ENCODE measurements around the gene RAB11FIP5. TPM values are rescaled to one million over a fixed set of nuclear protein-coding genes. Genes with fewer than 3 reads are reported as not detected.
"Not testable (repeated sequence)": the region's sequence is repeated elsewhere in the genome, so short reads cannot be mapped to it uniquely, and the experiment has no call there.

The RAB11FIP5 gene
- total RNA-seq, 1 donor from 2014 or later = 12.0 TPM

DNA sequence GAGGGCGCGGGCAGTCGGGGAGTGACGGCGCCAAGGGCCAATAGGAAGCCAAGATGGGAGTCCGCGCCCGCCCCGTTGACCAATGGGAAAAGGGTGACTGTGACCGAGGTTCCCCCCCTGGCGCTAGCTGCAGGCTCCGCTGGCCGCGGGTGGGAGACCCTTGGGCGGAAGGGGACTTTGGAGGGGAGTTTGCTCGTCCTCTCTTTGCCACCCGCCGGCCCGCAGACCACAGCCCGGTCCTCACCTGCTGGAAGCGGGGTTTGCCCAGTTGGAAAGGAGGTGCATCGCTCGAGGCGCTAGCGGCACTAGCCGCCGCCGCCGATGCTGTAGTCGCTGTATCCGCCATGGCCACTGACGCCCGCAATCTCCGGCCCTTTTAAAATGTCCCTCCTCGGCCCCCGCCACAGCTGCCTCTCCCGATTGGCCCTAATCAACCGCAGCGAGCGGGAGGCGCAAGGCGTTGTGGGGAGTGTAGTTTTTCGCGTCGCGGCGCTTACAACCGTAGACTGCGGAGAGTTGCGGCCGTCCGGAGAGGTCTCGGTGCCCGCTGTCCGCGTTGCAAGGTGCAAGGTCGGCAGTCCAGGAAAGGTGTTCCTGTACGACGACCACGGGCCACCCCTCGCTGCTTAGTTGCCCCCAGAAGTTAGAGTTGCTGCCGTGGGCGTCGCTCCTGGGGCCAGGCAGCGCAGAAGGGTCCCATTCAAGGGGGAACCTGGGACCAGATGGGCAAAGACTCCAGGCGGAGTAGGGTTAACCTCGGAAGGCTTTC is 41.2 kb downstream of the RAB11FIP5 start, which contains the start of gene SFXN5:
Gene SFXN5 (minus strand): TSS at position 353 of the 769 bp plus-strand sequence. CDS start 7 bp downstream, at position 346.
- H3K36me3 ChIP-seq (ENCODE audit: control insufficient read depth in 3 of 3, insufficient read depth in 3 of 3, low read length in 3 of 3) = peaks cover 0 to 2% (median 0%) of the 10 kb centered on the region in 3 donors
- H3K4me3 ChIP-seq (ENCODE audit: low read length in 3 of 3) = peak within 1 kb of the TSS; percentile 88 to 97 (median 94)
- H3K4me1 ChIP-seq (ENCODE audit: control insufficient read depth in 3 of 3, insufficient read depth in 3 of 3, low read length in 3 of 3) = peaks cover 35 to 50% (median 47%) of the 10 kb centered on the region in 3 donors
- peak within 1 kb of the TSS; percentile 96 for H3K27ac ChIP-seq (ENCODE audit: low read depth, low read length)
- no peaks in the 10 kb centered on the region for H3K9me3 ChIP-seq (ENCODE audit: control insufficient read depth in 3 of 3, low read length in 3 of 3)
- no peaks in the 10 kb centered on the region for H3K27me3 ChIP-seq (ENCODE audit: control insufficient read depth in 3 of 3, insufficient read depth in 3 of 3, low read length in 3 of 3)
- peak within 1 kb of the TSS; percentile 91 to 98 (median 94) for H3K9ac ChIP-seq (ENCODE audit: low read depth in 1 of 3, low read length in 3 of 3)

DNA sequence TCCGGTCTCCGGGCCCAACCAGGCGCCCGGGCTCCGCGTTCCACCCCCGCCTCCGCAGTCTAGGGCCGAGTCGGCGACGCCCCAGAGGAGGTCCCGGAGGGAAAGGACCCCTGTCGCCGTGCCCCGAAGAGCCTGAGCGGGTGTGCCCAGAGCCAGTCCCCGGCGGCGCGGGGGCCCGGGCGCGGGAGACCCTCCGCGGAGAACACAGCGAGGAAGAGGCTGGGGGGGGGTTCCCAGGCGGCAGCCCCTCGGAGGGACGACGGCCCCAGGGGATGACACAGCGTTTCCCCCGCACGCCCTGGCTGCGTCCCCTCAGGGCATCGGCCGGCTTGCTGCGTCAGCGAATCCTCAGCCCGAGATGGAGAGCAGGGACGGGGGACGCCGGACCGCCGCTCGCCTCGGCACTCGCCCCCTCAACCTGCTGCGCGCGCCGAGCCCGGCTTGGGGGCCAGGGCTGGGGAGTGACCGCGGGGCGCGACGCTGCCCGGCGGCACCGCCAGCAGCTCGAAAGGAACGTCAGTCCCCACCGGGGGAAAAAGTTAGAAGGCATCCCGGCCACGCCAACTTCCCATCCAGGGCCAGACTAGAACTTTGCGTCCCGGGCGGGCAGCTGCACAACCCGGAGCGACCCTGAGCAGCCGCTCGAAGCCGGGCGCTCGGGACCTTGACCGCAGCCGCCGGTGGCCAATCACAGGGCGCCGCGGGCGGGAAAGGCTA is 41.9 kb downstream of the RAB11FIP5 start:
- Histone ChIP-seq H3K27me3 (ENCODE audit: control insufficient read depth in 3 of 3, insufficient read depth in 3 of 3, low read length in 3 of 3) (no peaks in the 10 kb centered on the region), H3K4me3 (ENCODE audit: low read length in 3 of 3) (peak overlapping the region; percentile 88 to 97 (median 94)), H3K36me3 (ENCODE audit: control insufficient read depth in 3 of 3, insufficient read depth in 3 of 3, low read length in 3 of 3) (peaks cover 0 to 2% (median 0%) of the 10 kb centered on the region in 3 donors), H3K9me3 (ENCODE audit: control insufficient read depth in 3 of 3, low read length in 3 of 3) (no peaks in the 10 kb centered on the region), H3K4me1 (ENCODE audit: control insufficient read depth in 3 of 3, insufficient read depth in 3 of 3, low read length in 3 of 3) (peaks cover 32 to 47% (median 43%) of the 10 kb centered on the region in 3 donors), H3K9ac (ENCODE audit: low read depth in 1 of 3, low read length in 3 of 3) (peak overlapping the region; percentile 88 to 98 (median 91)), H3K27ac (ENCODE audit: low read depth, low read length) (peak overlapping the region; percentile 96)

DNA sequence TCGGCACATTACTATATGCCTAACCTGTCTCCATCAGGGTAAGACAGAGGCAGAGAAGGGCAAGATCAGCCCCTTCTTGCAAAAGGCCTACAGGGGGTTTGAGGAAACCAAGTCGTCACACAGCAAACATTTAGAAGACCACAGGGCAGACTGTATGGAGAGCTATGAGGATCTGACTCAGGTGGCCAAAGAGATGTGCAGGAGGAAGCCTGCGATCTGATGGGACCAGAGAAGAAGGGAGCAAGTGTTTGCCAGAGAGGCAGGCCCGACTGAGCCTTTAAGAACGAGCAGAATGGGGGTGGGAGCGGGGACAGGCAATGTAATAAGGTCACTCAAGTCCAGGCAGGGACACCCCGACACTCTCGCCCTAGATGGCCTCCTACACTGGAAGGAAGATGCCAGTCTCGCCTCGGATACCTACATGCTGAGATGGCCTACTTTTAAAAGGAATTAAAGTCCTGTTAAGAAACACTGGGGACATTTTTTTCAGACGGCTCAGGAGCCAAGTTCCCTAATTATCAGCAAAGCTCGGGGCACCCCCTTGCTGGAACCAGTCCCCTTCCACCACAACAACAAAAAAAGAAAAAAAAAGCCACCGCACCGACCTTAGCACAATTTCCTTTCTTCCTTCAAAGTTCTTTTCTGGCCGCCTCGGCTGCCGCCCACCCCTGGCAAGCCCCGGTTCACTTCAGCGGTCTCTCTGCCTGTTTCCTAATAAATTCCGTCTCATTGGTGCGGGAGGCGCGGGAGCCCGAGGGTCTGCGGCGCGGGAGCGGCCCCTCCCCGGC is 42.7 kb downstream of the RAB11FIP5 start:
- Histone ChIP-seq H3K36me3 (ENCODE audit: control insufficient read depth in 3 of 3, insufficient read depth in 3 of 3, low read length in 3 of 3) (peaks cover 0 to 2% (median 0%) of the 10 kb centered on the region in 3 donors), H3K4me1 (ENCODE audit: control insufficient read depth in 3 of 3, insufficient read depth in 3 of 3, low read length in 3 of 3) (peaks cover 24 to 39% (median 37%) of the 10 kb centered on the region in 3 donors), H3K9ac (ENCODE audit: low read depth in 1 of 3, low read length in 3 of 3) (peak overlapping the region; percentile 88 to 98 (median 91)), H3K4me3 (ENCODE audit: low read length in 3 of 3) (peak overlapping the region; percentile 88 to 97 (median 94)), H3K9me3 (ENCODE audit: control insufficient read depth in 3 of 3, low read length in 3 of 3) (no peaks in the 10 kb centered on the region), H3K27me3 (ENCODE audit: control insufficient read depth in 3 of 3, insufficient read depth in 3 of 3, low read length in 3 of 3) (no peaks in the 10 kb centered on the region), H3K27ac (ENCODE audit: low read depth, low read length) (peak overlapping the region; percentile 96)

DNA sequence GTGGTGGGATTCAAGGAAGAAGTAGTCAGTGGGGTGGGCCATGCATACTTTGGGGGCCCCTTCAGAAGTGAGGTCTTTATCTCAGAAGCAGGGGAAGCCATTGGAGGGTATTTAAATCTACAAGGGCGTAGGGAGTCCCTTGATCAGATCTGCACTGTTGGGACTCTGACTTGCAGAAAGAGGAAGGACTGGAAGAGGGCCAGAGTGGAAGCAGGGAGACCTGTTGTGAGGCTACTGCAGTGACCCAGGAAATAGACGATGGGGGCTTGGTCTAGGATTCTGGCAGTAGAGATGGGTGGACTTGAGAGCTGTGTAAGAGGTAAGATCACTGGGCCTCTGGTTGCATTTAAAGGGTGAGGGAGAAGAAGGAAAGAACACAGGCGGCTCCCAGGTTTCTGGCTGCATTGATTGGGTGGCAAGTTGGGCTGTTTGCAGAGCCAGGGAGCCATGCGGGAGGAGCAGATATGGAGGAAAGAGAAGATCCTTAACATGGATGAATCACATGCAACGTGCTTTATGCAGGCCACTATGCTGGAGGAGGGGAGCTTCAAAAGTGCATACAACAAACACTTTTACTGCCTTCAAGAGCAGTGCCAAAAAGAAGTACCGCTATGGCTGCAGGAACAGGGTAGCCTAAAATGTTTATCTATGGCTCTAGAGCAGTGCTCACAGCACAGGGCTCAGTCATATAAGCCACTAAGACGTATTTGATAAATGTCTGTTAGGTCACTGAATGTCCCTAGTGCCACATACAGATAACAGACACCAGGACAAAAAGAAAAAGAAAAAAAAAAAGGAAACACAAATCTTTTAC is 43.5 kb downstream of the RAB11FIP5 start:
- H3K27me3 ChIP-seq (ENCODE audit: control insufficient read depth in 3 of 3, insufficient read depth in 3 of 3, low read length in 3 of 3) = no peaks in the 10 kb centered on the region
- no peaks in the 10 kb centered on the region for H3K9me3 ChIP-seq (ENCODE audit: control insufficient read depth in 3 of 3, low read length in 3 of 3)
- H3K4me3 ChIP-seq (ENCODE audit: low read length in 3 of 3) = peak overlapping the region; percentile 88 to 97 (median 94)
- peaks cover 29 to 42% (median 41%) of the 10 kb centered on the region in 3 donors for H3K4me1 ChIP-seq (ENCODE audit: control insufficient read depth in 3 of 3, insufficient read depth in 3 of 3, low read length in 3 of 3)
- no peaks in the 10 kb centered on the region for H3K36me3 ChIP-seq (ENCODE audit: control insufficient read depth in 3 of 3, insufficient read depth in 3 of 3, low read length in 3 of 3)
- no peak overlapping the region for H3K27ac ChIP-seq (ENCODE audit: low read depth, low read length)
- peak overlapping the region; percentile 88 to 98 (median 91) for H3K9ac ChIP-seq (ENCODE audit: low read depth in 1 of 3, low read length in 3 of 3)

DNA sequence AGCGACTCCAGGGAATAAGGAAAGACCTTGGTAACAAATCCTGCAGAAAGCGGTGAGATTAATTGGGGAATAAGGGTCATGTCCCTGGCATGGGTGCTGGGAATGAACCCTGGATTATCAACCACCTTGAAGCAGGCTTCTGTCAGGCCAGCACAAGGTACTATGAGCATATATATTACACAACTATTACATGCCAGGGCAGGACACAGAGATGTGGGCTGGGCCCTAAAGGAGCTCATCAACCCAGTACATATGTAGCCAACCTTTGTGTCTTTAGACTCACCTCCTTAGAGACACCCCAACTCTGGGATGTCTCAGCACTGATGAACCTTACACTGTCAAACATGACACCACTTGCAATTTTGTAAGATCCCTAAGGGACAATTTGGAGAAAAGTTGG is 44.6 kb downstream of the RAB11FIP5 start:
- Histone ChIP-seq H3K4me3 (ENCODE audit: low read length in 3 of 3) (peak overlapping the region in 1 of 3 donors; percentile 33), H3K36me3 (ENCODE audit: control insufficient read depth in 3 of 3, insufficient read depth in 3 of 3, low read length in 3 of 3) (no peaks in the 10 kb centered on the region), H3K9me3 (ENCODE audit: control insufficient read depth in 3 of 3, low read length in 3 of 3) (no peaks in the 10 kb centered on the region), H3K27ac (ENCODE audit: low read depth, low read length) (no peak overlapping the region), H3K27me3 (ENCODE audit: control insufficient read depth in 3 of 3, insufficient read depth in 3 of 3, low read length in 3 of 3) (no peaks in the 10 kb centered on the region), H3K4me1 (ENCODE audit: control insufficient read depth in 3 of 3, insufficient read depth in 3 of 3, low read length in 3 of 3) (peaks cover 35 to 53% (median 47%) of the 10 kb centered on the region in 3 donors), H3K9ac (ENCODE audit: low read depth in 1 of 3, low read length in 3 of 3) (no peak overlapping the region)

DNA sequence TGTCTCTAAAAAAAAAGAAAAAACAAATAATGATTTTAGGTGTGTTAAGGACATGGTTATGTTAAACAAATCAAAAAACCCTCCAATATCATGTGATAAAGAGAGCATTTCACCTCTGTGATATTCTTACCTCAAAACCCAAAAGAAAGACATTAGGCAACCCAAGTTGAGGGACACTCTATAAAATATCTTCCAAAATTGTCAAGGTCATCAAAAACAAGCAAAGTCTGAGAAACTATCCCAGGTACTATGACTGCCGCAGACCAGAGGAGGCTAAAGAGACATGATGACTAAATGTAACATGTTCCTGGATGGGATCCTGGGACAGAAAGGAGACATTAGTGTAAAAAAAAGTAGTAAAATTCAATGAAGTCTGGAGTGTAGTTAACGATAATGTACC is 45.7 kb downstream of the RAB11FIP5 start:
- Histone ChIP-seq H3K36me3 (ENCODE audit: control insufficient read depth in 3 of 3, insufficient read depth in 3 of 3, low read length in 3 of 3) (no peaks in the 10 kb centered on the region), H3K9me3 (ENCODE audit: control insufficient read depth in 3 of 3, low read length in 3 of 3) (no peaks in the 10 kb centered on the region), H3K27ac (ENCODE audit: low read depth, low read length) (no peak overlapping the region), H3K4me1 (ENCODE audit: control insufficient read depth in 3 of 3, insufficient read depth in 3 of 3, low read length in 3 of 3) (peaks cover 33 to 50% (median 41%) of the 10 kb centered on the region in 3 donors), H3K9ac (ENCODE audit: low read depth in 1 of 3, low read length in 3 of 3) (no peak overlapping the region), H3K4me3 (ENCODE audit: low read length in 3 of 3) (no peak overlapping the region), H3K27me3 (ENCODE audit: control insufficient read depth in 3 of 3, insufficient read depth in 3 of 3, low read length in 3 of 3) (no peaks in the 10 kb centered on the region)

DNA sequence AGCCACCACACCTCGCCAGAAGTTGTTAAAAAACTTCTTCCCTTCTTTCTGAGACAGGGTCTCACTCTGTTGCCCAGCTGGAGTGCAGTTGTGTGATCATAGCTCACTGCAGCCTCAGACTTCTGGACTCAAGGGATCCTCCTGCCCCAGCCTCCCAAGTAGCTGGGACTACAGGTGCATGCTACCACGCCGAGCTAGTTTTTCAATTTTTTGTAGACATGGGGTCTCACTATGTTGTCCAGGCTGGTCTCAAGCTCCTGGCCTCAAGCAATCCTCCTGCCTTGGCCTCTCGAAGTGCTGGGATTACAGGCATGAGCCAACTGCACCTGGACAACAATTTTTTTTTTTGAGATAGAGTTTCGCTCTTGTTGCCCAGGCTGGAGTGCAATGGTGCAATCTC is 47.7 kb downstream of the RAB11FIP5 start:
- not testable (repeated sequence) for H3K36me3 ChIP-seq (ENCODE audit: control insufficient read depth in 3 of 3, insufficient read depth in 3 of 3, low read length in 3 of 3); H3K27me3 ChIP-seq (ENCODE audit: control insufficient read depth in 3 of 3, insufficient read depth in 3 of 3, low read length in 3 of 3); H3K9me3 ChIP-seq (ENCODE audit: control insufficient read depth in 3 of 3, low read length in 3 of 3); H3K9ac ChIP-seq (ENCODE audit: low read depth in 1 of 3, low read length in 3 of 3); H3K4me3 ChIP-seq (ENCODE audit: low read length in 3 of 3)
- peak overlapping the region; percentile 83 for H3K27ac ChIP-seq (ENCODE audit: low read depth, low read length)
- peaks cover 31 to 46% (median 37%) of the 10 kb centered on the region in 3 donors for H3K4me1 ChIP-seq (ENCODE audit: control insufficient read depth in 3 of 3, insufficient read depth in 3 of 3, low read length in 3 of 3)

DNA sequence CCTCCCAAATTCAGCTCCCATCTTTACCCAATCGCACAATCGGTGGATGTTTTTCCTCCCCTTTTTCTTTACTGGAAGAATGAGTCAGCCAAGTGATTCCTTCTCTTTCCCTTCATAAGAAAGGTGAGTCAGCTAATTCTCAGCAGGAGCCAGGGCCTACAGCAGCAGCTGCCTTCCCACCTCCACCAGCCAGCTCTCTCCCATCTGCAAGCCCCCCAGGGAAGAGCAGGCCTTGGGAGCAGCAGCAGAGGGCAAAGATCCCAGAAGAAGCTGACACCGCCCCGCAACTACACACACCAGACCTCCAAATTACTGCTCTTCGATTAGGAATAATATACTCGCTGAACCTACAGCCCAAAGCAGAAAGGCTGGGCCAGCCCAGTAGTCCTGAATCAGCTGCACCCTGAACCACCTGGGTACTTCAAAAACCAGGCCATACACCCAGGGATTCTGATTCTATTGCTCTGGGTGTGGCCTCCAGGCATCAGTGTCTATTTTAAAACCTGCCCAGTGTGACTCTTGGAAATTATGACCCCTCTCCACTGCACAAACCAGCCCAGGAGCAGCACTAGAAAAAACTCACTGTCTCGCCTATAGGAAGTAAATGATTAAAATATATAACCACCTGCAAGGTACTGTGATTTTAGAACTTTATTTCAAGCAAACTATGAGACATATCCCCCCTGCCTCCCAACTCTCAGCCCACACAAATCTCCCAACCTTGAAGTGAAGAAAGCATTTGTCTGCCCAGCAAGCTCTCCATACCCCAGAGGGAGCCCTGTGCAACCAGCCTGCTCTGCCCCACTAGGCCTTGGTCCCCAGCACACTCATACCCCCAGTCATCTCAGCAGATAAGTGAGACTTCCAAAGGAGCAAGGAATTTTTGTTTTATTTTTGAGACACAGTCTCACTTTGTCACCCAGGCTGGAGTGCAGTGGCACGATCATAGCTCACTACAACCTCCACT is 48.6 kb downstream of the RAB11FIP5 start:
- Histone ChIP-seq H3K27ac (ENCODE audit: low read depth, low read length) (peak overlapping the region; percentile 83), H3K27me3 (ENCODE audit: control insufficient read depth in 3 of 3, insufficient read depth in 3 of 3, low read length in 3 of 3) (no peaks in the 10 kb centered on the region), H3K36me3 (ENCODE audit: control insufficient read depth in 3 of 3, insufficient read depth in 3 of 3, low read length in 3 of 3) (no peaks in the 10 kb centered on the region), H3K4me1 (ENCODE audit: control insufficient read depth in 3 of 3, insufficient read depth in 3 of 3, low read length in 3 of 3) (peaks cover 28 to 40% (median 31%) of the 10 kb centered on the region in 3 donors), H3K4me3 (ENCODE audit: low read length in 3 of 3) (no peak overlapping the region), H3K9ac (ENCODE audit: low read depth in 1 of 3, low read length in 3 of 3) (peak overlapping the region; percentile 35 to 64 (median 54)), H3K9me3 (ENCODE audit: control insufficient read depth in 3 of 3, low read length in 3 of 3) (no peaks in the 10 kb centered on the region)
